DOHH2 (cell line): Measurements from ENCODE around the gene DUSP16.

ENCODE experiments used
- EZH2phosphoT487 ChIP-seq: fragments of 200-600 bp; sonication (generic); IDR thresholded peaks from 2 replicates; pipeline ENCODE4 v1.6.1; 2017; ENCODE audit warnings: borderline replicate concordance, mild to moderate bottlenecking, antibody characterized with exemption, low read length, moderate library complexity, mixed read lengths
- TF ChIP-seq, protein P1 (sequence below): fragments of 200-600 bp; sonication (generic); IDR thresholded peaks from one replicate; pipeline ENCODE4 v1.5.1; 2014; ENCODE audit warnings: antibody characterized with exemption, mild to moderate bottlenecking, low read depth, low read length; ENCODE audit not compliant: poor library complexity, severe bottlenecking

DNA sequence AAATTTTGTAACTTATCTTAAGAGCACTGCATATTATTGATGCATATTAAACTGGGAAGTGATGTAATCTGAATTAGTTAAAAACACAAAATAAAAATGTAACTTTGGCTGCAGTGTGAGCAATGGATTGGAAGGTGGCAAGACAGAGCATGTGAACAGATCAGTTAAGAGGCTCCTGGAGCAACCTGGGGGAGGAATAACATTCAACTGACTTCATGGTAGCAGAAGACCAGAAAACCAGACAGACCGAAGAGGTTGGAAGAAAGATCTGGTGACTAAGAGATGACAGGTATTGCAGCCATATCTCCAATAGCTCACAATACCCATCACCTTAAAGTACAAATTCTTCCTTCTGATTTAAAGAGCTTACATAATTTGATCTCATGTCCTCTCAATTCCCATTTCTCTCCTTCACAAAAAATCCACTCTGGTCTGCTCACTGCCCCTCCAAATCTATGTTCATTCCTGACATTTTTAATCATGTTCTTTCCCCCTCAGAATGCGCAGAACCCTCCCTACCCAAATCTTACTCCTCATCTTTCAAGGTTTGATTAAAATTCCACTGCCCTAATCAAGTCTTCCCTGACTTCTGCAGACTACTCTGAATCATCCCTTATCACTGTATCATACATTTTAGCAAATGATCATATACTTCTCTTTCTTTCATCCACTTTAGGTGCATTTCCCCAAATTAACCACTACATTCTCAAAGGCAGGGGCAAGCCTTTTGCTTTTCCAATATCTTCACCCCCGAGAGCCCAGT is 51.5 kb downstream of the DUSP16 start:
- TF ChIP-seq, protein P1, sequence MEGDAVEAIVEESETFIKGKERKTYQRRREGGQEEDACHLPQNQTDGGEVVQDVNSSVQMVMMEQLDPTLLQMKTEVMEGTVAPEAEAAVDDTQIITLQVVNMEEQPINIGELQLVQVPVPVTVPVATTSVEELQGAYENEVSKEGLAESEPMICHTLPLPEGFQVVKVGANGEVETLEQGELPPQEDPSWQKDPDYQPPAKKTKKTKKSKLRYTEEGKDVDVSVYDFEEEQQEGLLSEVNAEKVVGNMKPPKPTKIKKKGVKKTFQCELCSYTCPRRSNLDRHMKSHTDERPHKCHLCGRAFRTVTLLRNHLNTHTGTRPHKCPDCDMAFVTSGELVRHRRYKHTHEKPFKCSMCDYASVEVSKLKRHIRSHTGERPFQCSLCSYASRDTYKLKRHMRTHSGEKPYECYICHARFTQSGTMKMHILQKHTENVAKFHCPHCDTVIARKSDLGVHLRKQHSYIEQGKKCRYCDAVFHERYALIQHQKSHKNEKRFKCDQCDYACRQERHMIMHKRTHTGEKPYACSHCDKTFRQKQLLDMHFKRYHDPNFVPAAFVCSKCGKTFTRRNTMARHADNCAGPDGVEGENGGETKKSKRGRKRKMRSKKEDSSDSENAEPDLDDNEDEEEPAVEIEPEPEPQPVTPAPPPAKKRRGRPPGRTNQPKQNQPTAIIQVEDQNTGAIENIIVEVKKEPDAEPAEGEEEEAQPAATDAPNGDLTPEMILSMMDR = no peak
- TF ChIP-seq EZH2phosphoT487 = no peak
